Measurements from ENCODE around the gene HPGD.

DNA sequence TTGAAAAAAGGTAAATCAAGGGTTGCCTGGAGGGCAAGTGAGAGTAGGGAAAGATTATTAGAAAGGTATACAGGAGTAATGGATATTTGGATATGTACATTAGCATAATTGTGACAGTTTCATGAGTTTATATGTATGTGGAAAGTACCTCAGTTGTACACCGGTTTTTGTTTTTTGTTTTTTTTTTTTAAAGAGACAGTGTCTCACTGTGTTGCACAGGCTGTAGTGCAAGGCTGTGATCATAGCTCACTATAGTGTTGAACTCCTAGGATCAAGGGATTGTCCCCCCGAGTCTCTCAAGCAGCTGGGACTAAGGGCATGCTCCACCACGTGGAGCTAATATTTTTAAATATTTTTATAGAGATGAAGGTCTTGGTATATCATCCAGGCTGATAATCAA, 15.3 kb upstream of the HPGD start:
- no peak for TF ChIP-seq POLR2A (IDR thresholded peaks at IDR 0.05)
- TF ChIP-seq, protein P1, sequence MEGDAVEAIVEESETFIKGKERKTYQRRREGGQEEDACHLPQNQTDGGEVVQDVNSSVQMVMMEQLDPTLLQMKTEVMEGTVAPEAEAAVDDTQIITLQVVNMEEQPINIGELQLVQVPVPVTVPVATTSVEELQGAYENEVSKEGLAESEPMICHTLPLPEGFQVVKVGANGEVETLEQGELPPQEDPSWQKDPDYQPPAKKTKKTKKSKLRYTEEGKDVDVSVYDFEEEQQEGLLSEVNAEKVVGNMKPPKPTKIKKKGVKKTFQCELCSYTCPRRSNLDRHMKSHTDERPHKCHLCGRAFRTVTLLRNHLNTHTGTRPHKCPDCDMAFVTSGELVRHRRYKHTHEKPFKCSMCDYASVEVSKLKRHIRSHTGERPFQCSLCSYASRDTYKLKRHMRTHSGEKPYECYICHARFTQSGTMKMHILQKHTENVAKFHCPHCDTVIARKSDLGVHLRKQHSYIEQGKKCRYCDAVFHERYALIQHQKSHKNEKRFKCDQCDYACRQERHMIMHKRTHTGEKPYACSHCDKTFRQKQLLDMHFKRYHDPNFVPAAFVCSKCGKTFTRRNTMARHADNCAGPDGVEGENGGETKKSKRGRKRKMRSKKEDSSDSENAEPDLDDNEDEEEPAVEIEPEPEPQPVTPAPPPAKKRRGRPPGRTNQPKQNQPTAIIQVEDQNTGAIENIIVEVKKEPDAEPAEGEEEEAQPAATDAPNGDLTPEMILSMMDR (IDR thresholded peaks at IDR 0.05), result no peak
